ENCODE data around the gene MKI67.

- TF ChIP-seq EZH2 (IDR thresholded peaks at IDR 0.05; ENCODE audit: borderline replicate concordance, insufficient read depth, low read length, poor library complexity, severe bottlenecking) (no peak), EP300 (conservative IDR thresholded peaks at IDR 0.05; ENCODE audit: poor library complexity, severe bottlenecking) (no peak), CTCF (IDR thresholded peaks at IDR 0.05; ENCODE audit: poor library complexity, severe bottlenecking) (no peak)
These were observed 23.0 kb downstream of the MKI67 start for GRCh38 chr10:128103229-128103714.
